Neural cell (in vitro differentiated cells): Measurements from ENCODE around the gene NCKAP5.

Experiments
- RAD21 ChIP-seq: fragments of 450-650 bp; conservative IDR thresholded peaks from 2 replicates; pipeline ENCODE4 v1.6.1; 2014; ENCODE audit warnings: antibody characterized with exemption, mild to moderate bottlenecking, moderate library complexity
- SMC3 ChIP-seq: fragments of 450-650 bp; conservative IDR thresholded peaks from 2 replicates; pipeline ENCODE4 v1.6.1; 2014; ENCODE audit warnings: antibody characterized with exemption, mild to moderate bottlenecking, moderate library complexity; ENCODE audit not compliant: poor library complexity
- TF ChIP-seq, protein P1 (sequence below): fragments of 450-650 bp; IDR thresholded peaks from 2 replicates; pipeline ENCODE4 v1.5.1; 2014; ENCODE audit warnings: antibody characterized with exemption, mild to moderate bottlenecking, moderate library complexity; ENCODE audit not compliant: poor library complexity, severe bottlenecking

DNA sequence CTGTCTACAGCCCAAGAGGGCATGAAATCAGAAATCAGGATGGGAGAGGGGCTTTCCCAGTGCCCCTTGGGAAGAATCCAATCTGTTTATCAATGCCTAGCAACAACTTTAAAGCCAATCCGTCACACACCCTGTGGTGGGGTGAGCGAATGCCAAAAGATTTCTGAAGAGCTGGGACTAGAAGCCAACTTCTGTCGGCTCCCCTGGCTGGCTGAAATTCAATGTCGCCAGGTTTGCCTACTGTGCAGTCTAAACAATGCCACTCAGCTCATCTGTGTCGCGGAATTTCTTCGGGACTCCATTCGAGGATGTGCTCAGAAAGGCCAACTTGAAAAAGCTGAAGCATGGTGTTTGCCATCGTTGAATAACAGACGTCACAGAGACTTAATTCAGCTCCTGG, 31.5 kb upstream of the NCKAP5 start:
- TF ChIP-seq, protein P1, sequence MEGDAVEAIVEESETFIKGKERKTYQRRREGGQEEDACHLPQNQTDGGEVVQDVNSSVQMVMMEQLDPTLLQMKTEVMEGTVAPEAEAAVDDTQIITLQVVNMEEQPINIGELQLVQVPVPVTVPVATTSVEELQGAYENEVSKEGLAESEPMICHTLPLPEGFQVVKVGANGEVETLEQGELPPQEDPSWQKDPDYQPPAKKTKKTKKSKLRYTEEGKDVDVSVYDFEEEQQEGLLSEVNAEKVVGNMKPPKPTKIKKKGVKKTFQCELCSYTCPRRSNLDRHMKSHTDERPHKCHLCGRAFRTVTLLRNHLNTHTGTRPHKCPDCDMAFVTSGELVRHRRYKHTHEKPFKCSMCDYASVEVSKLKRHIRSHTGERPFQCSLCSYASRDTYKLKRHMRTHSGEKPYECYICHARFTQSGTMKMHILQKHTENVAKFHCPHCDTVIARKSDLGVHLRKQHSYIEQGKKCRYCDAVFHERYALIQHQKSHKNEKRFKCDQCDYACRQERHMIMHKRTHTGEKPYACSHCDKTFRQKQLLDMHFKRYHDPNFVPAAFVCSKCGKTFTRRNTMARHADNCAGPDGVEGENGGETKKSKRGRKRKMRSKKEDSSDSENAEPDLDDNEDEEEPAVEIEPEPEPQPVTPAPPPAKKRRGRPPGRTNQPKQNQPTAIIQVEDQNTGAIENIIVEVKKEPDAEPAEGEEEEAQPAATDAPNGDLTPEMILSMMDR, result no peak
- TF ChIP-seq SMC3 (no peak), RAD21 (no peak)
